ENCODE data around the gene TMOD2. TPM values are rescaled to one million over a fixed set of nuclear protein-coding genes. Genes with fewer than 3 reads are reported as not detected.

The TMOD2 gene
- total RNA-seq, 2 donors from 2014 or later, result 5.1 to 7.3 TPM

DNA sequence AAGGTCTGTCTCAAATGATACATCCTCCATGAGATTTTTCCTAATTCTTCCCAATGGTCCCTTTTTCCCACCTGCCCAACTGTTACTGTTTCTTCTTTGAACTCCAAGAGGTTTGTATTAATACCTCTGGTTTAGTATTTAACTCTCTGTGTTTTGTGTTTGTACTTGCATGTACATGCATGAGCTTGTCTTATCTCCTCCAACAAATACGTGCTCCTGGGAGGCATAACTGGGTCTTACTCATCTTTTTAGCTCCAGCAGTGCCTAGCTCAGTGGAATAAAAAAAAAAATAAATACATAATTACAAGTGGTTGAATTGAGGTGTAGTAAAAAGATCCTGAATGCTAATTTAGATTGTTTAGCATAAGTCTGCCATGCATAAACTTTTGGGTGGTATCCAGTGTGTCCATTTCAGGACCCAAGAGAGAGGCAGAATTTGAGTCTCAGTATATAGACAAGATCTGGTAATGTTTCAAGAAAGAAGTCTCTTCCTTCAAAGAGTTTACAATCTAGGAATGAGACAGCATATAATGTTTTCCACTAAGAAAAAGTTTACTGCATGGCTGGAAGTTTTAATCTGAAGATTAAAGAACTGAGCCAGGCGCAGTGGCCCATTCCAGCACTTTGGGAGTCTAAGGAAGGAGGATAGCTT is 12.2 kb upstream of the TMOD2 start:
- no peaks in the 10 kb centered on the region for H3K27me3 Mint-ChIP-seq (ENCODE audit: low read depth)
- peaks cover 49% of the 10 kb centered on the region for H3K4me1 Mint-ChIP-seq (ENCODE audit: low read depth)
- ATAC-seq (replicated peaks in 1 of 2) (no peak), DNase-seq (no peak)
- peak overlapping the region in 1 of 2 donors; percentile 84 for H3K4me3 Mint-ChIP-seq
- H3K36me3 Mint-ChIP-seq (ENCODE audit: insufficient read depth in 2 of 2), result peaks cover 0 to 2% of the 10 kb centered on the region in 2 donors
- H3K27ac Mint-ChIP-seq, result peak overlapping the region; percentile 44
- no peaks in the 10 kb centered on the region for H3K9me3 Mint-ChIP-seq

DNA sequence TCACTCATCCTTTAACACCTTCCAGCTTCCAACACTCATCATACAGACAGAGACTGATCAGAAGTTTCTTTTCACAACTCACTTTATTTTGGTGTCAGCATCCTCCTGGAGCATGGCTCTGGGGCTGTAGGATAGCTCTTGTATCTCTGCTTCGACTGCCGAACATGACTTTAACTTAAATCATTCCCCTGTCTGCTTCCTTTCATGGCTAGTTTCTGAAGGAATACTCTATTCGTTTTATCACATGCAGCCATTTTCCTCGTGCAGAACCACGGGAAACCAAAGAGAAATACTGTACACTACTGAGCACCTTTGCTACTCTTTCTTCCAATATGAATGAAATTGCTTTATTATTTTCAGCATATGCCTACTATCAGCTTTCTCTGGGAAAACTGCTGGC is 2.1 kb upstream of the TMOD2 start:
- no peak for DNase-seq
- peaks cover 15% of the 10 kb centered on the region for H3K4me1 Mint-ChIP-seq (ENCODE audit: low read depth)
- ATAC-seq (replicated peaks in 1 of 2), result no peak

DNA sequence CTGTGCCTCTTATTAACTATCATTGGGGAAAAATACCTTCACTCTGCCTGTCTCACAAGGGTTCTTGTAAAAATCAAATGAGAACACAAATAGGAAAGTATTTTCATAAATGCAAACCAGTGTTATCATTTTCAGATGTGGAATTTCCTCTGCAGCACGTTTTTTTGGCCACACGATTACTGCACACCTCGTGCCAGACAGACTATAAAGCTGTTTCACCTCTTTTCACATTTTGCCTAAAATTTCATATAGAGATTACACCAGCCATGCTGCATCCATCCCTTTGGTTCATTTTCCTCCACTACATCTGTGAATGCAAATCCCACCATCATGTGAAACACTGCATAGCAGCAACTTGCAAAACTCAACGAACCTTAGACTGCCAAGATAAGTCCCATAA is 1.2 kb upstream of the TMOD2 start:
- no peaks in the 10 kb centered on the region for H3K36me3 Mint-ChIP-seq (ENCODE audit: insufficient read depth in 2 of 2)
- H3K4me1 Mint-ChIP-seq (ENCODE audit: low read depth), result peaks cover 15% of the 10 kb centered on the region
- no peaks in the 10 kb centered on the region for H3K9me3 Mint-ChIP-seq
- no peak overlapping the region for H3K27ac Mint-ChIP-seq
- H3K27me3 Mint-ChIP-seq (ENCODE audit: low read depth), result peaks cover 35% of the 10 kb centered on the region
- peak overlapping the region; percentile 80 to 91 for H3K4me3 Mint-ChIP-seq
- DNase-seq (no peak), ATAC-seq (replicated peaks in 1 of 2) (no peak)

More for the DNA sequence above, 2.1 kb upstream of the TMOD2 start:
- Mint-ChIP-seq H3K27ac (no peak overlapping the region), H3K27me3 (ENCODE audit: low read depth) (peaks cover 35% of the 10 kb centered on the region), H3K9me3 (no peaks in the 10 kb centered on the region), H3K36me3 (ENCODE audit: insufficient read depth in 2 of 2) (no peaks in the 10 kb centered on the region), H3K4me3 (no peak overlapping the region)

DNA sequence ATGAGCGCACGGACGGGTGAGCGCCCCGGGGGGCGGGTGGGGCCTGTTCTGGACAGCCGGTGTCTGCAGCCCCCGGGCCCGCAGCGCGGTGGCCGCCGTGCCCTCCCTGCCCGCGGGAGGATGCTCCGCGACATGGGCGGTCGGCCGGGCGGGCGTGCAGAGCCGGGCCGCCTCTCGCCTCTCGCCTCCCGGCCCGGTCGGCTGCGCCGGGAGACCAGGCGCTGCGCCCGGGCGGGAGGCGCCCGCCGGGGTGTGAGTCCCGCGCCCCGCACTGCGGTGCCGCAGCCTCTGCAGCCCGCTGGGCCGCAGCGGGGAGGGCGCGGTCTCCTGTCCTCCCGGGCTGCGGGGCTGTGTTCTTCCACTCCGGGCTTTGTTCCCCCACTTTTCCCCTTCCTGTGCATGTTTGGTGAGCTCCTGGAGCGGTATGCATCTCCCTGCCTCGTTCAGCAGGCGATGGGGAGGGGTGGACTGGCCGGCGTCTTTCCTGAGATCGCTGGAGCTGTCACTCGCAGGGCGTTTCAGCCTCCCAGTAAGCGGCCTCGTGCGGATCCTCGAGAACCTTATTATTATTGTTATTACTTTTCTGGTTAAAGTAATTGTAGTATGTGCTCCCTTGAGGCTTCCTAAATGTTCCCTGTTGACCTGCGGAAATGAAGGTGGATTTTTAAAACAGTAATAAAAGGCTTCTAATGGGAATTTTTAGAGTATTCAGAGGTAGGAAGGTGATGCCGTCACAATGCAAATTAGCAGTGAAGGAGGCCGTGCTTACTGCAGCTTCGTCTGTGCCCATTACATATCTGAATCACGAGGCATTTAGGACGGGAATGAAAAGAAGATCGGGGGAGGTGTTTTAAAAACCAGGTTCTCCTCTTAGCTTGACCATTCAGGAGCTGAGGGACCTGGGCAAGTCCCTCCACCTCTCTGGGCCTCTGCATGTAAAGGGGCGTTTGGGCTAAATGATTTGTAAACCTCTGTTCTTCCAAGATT is 593 bp downstream of the TMOD2 start:
- ATAC-seq (replicated peaks in 1 of 2) (peak; percentile 66 to 70), DNase-seq (peak in 1 of 2 donors; percentile 24)
- H3K9me3 Mint-ChIP-seq, result no peaks in the 10 kb centered on the region
- H3K27me3 Mint-ChIP-seq (ENCODE audit: low read depth), result peaks cover 35% of the 10 kb centered on the region
- peaks cover 15% of the 10 kb centered on the region for H3K4me1 Mint-ChIP-seq (ENCODE audit: low read depth)
- H3K4me3 Mint-ChIP-seq, result peak overlapping the region; percentile 83 to 91
- H3K36me3 Mint-ChIP-seq (ENCODE audit: insufficient read depth in 2 of 2), result no peaks in the 10 kb centered on the region
- no peak overlapping the region for H3K27ac Mint-ChIP-seq

DNA sequence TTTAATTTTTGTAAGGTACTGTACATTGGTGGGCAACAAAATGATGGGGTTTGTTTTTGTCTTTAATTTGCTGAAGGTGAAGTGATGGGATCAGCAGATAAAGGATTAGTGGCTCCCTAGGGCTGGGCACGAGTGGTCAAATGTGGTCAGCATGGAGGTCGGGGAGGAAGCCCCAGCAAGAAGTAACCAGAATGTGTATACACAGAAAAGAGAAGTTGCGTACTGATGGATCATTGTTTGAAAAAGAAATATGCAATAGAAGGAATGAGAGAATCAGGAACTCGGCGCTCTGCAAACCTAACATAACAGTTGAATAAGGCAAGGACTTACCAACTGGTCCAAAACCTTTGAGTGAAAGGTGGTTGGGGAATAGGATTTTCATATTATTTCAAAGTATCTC is 1.5 kb downstream of the TMOD2 start:
- DNase-seq (no peak), ATAC-seq (replicated peaks in 1 of 2) (no peak)
- peak overlapping the region; percentile 53 to 83 for H3K4me3 Mint-ChIP-seq
- no peaks in the 10 kb centered on the region for H3K36me3 Mint-ChIP-seq (ENCODE audit: insufficient read depth in 2 of 2)
- H3K4me1 Mint-ChIP-seq (ENCODE audit: low read depth), result peaks cover 15% of the 10 kb centered on the region
- no peak overlapping the region for H3K27ac Mint-ChIP-seq
- H3K9me3 Mint-ChIP-seq, result no peaks in the 10 kb centered on the region
- H3K27me3 Mint-ChIP-seq (ENCODE audit: low read depth), result peaks cover 35% of the 10 kb centered on the region

DNA sequence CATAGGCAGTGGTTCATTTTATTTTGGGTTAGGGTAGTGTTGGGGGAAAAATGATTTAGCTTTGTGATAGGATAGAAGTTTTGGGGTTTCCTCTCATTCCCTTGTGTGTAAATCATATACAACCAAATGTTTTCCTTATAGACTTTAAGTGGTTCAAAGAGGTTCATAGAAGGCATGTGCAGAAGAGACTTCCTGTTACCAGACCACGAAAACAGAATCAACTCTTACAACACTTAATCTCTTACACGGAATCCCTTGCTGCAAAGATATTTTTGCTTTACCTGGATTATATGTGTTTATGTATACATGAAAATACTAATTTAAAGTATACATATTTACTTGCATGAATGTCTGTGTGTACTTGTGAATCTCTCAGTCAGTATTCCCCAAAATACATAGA is 2.9 kb downstream of the TMOD2 start:
- Mint-ChIP-seq H3K4me1 (ENCODE audit: low read depth) (peaks cover 15% of the 10 kb centered on the region), H3K27me3 (ENCODE audit: low read depth) (peaks cover 30% of the 10 kb centered on the region), H3K9me3 (no peaks in the 10 kb centered on the region), H3K27ac (no peak overlapping the region), H3K4me3 (no peak overlapping the region), H3K36me3 (ENCODE audit: insufficient read depth in 2 of 2) (no peaks in the 10 kb centered on the region)
- ATAC-seq (replicated peaks in 1 of 2) (no peak), DNase-seq (no peak)

DNA sequence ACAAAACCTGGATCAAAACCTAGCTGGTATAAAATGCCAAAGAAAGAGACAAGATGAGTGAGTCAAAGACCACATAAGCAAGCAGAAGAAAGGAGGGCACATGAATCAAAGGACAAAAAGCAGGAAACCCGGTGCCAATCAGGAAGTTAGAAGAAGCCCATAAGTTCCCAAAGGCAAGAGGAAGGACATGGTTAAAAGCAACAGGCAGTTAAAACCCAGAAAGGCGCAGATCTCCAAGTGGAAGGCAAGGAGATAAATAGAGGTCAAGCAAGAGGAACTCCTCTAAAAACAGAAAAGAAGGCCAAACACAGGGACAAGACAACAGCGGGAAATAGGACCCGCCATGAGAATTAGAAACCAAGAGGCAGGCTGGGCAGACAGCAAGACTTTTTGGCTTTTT is 4.4 kb downstream of the TMOD2 start:
- Mint-ChIP-seq H3K9me3 (no peaks in the 10 kb centered on the region), H3K27ac (no peak overlapping the region), H3K27me3 (ENCODE audit: low read depth) (peaks cover 18% of the 10 kb centered on the region), H3K4me1 (ENCODE audit: low read depth) (peaks cover 15% of the 10 kb centered on the region), H3K4me3 (no peak overlapping the region), H3K36me3 (ENCODE audit: insufficient read depth in 2 of 2) (no peaks in the 10 kb centered on the region)
- ATAC-seq (replicated peaks in 1 of 2) (no peak), DNase-seq (no peak)

DNA sequence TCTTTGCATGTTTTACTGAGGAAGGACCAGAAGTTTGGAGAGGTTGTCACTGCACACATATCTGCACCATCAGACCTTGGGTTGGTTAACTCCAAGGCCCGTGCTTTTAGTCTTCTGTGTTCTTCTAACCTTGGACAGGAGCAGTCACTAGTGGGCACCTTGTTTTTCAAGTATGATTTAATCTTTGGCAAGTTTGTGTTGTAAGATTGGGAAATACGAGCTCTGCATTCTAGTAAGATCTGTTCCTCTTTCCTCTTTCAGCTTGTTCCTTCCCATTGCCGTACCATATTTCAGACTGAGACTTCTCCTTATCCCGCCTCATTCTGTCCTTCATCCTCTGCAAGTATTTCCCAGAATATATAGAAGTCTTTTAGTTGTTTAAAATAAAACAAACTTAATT is 5.1 kb downstream of the TMOD2 start:
- no peaks in the 10 kb centered on the region for H3K9me3 Mint-ChIP-seq
- ATAC-seq (replicated peaks in 1 of 2) (no peak), DNase-seq (no peak)
- no peak overlapping the region for H3K27ac Mint-ChIP-seq
- no peak overlapping the region for H3K4me3 Mint-ChIP-seq
- peaks cover 10% of the 10 kb centered on the region for H3K4me1 Mint-ChIP-seq (ENCODE audit: low read depth)
- H3K36me3 Mint-ChIP-seq (ENCODE audit: insufficient read depth in 2 of 2), result no peaks in the 10 kb centered on the region
- H3K27me3 Mint-ChIP-seq (ENCODE audit: low read depth), result peaks cover 12% of the 10 kb centered on the region

DNA sequence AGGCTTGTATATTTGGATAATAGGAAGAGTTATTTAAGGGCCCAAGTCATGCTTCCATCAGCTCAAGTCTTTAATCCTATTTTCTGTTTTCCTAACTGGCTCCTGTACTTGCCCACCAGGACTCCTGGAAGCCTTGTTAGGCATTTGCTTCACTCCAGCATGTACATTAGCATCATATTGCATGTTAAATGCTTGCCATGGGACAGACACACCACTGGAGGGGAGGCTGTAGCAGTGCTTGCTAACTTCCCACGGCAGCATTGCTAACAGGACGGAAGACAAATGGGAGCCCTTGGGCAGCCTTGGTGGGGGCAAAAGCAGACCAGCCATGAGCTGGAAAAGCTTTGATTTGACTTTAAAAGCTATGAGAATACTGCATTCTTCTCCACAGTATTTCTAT is 6.1 kb downstream of the TMOD2 start:
- peaks cover 12% of the 10 kb centered on the region for H3K27me3 Mint-ChIP-seq (ENCODE audit: low read depth)
- H3K4me3 Mint-ChIP-seq, result no peak overlapping the region
- no peaks in the 10 kb centered on the region for H3K36me3 Mint-ChIP-seq (ENCODE audit: insufficient read depth in 2 of 2)
- H3K27ac Mint-ChIP-seq, result no peak overlapping the region
- H3K9me3 Mint-ChIP-seq, result no peaks in the 10 kb centered on the region
- DNase-seq (no peak), ATAC-seq (replicated peaks in 1 of 2) (no peak)
- H3K4me1 Mint-ChIP-seq (ENCODE audit: low read depth), result peaks cover 5% of the 10 kb centered on the region

DNA sequence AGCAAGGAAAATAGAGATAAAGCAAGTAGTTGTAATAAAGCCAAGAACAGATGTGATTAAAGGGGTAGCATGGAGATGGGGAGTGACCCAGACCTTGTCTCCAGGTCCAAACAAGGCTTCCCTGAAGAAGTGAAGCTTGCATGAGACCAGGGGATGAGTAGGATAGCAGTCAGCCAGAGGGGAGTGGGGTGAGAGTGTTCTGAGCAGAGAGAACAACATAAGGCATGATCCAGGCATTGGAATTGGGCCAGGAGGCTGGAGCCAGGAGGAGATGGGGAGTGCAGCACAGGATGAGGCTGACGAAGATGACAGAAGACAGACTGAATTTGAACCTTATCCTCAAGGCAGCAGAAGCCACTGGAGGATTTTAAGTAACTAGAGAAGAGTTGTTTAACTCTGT is 7.2 kb downstream of the TMOD2 start:
- DNase-seq, result no peak
- Mint-ChIP-seq H3K27me3 (ENCODE audit: low read depth) (peaks cover 1% of the 10 kb centered on the region), H3K4me1 (ENCODE audit: low read depth) (no peaks in the 10 kb centered on the region), H3K4me3 (no peak overlapping the region), H3K36me3 (ENCODE audit: insufficient read depth in 2 of 2) (no peaks in the 10 kb centered on the region), H3K9me3 (no peaks in the 10 kb centered on the region), H3K27ac (no peak overlapping the region)
- no peak for ATAC-seq (replicated peaks in 1 of 2)

DNA sequence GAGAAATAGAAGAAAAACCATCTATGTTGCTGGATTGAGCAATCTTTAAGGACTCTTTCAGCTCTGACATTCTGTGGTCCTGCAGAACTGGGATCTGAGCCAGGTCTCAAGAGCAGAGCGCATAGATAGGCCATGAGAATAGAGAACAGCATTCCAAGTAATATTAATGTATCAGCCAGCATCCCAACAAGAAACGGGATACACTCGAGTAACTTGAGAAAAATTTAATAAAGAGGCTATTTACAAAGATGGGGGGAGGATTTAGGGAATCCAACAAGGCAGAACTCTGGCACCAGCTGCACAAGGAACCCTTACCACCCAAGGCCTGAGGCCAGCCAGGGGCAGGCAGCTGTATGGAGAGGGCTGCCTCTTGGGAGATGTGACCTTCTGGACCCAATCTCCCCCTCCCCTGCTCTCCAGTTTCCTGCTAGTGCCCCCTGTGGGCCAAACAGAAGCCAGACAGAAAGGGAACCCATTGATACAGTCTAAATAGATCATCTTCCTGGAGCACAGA is 8.2 kb downstream of the TMOD2 start:
- no peaks in the 10 kb centered on the region for H3K4me1 Mint-ChIP-seq (ENCODE audit: low read depth)
- no peaks in the 10 kb centered on the region for H3K27me3 Mint-ChIP-seq (ENCODE audit: low read depth)
- no peaks in the 10 kb centered on the region for H3K9me3 Mint-ChIP-seq
- peak in 1 of 2 donors; percentile 20 for DNase-seq
- ATAC-seq (replicated peaks in 1 of 2), result peak; percentile 21 to 44
- no peak overlapping the region for H3K27ac Mint-ChIP-seq
- H3K36me3 Mint-ChIP-seq (ENCODE audit: insufficient read depth in 2 of 2), result no peaks in the 10 kb centered on the region
- H3K4me3 Mint-ChIP-seq, result no peak overlapping the region

DNA sequence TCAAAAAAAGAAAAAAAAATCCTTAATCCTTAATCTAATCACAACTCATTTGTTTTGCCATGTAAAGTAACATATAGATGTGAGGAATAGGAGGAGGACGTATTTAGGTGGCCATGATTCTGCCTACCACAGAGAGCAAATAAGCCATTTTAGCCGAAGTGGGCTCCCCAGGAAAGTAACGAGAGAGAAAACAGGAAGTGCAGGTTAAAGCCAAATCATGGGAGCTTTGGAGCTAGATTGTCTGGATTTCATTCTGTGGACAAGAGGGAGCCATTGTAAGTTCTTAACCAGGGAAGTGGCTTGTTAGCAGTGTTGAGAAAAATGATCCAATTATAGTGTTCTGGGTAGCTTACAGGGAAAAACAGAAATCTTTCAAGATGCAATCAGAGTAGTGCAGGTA is 9.4 kb downstream of the TMOD2 start:
- no peak for DNase-seq
- ATAC-seq (replicated peaks in 1 of 2), result no peak
- no peaks in the 10 kb centered on the region for H3K9me3 Mint-ChIP-seq
- H3K4me3 Mint-ChIP-seq, result no peak overlapping the region
- no peaks in the 10 kb centered on the region for H3K36me3 Mint-ChIP-seq (ENCODE audit: insufficient read depth in 2 of 2)
- no peaks in the 10 kb centered on the region for H3K4me1 Mint-ChIP-seq (ENCODE audit: low read depth)
- no peak overlapping the region for H3K27ac Mint-ChIP-seq
- no peaks in the 10 kb centered on the region for H3K27me3 Mint-ChIP-seq (ENCODE audit: low read depth)

DNA sequence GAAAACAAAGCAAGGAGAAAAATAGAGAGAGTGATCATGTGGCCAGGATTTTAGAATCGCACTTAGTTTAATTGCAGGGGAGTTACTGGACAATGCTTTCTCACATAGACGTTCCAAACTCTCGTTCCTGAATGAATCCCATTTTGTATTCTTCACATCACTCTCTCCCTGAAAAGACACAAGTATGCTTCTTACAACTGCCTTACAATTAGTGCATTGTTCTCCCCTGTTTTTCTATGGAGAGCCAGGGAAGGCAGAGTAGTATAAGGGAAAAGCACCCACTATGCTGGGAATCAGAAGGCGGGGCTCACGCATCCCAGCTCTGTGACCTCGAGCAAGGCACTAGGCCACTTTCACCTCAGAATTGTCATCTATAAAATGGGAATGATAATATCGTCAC is 14.4 kb downstream of the TMOD2 start:
- DNase-seq, result no peak
- Mint-ChIP-seq H3K36me3 (ENCODE audit: insufficient read depth in 2 of 2) (peaks cover 2 to 10% of the 10 kb centered on the region in 2 donors), H3K9me3 (peaks cover 0 to 1% of the 10 kb centered on the region in 2 donors), H3K27me3 (ENCODE audit: low read depth) (no peaks in the 10 kb centered on the region), H3K4me3 (no peak overlapping the region), H3K27ac (no peak overlapping the region), H3K4me1 (ENCODE audit: low read depth) (peaks cover 12% of the 10 kb centered on the region)
- ATAC-seq (replicated peaks in 1 of 2), result no peak
